ENCODE results near the gene PLD4. TPM values are rescaled to one million over a fixed set of nuclear protein-coding genes. Genes with fewer than 3 reads are reported as not detected.

The PLD4 gene
- total and polyA plus RNA-seq, 2 of the 8 experiments (the other 6 are each of a cell fraction or from before 2014, with no cell fraction given) = 0.05 TPM; not detected in 1

GRCh38 chr14:104883681-104884361 lies 40.9 kb upstream of the PLD4 start:
- DNase-seq (ENCODE audit: low read depth in 1 of 2, low spot score in 2 of 2) (no peak), FAIRE-seq (no peak)
- Histone ChIP-seq H2BK120ac (replicated peaks; ENCODE audit: low read depth, low read length) (no peak overlapping the region), H2BK5ac (ENCODE audit: low read depth, low read length) (no peak overlapping the region), H3K4me1 (replicated peaks in 1 of 4; ENCODE audit: control insufficient read depth in 3 of 4, insufficient read depth in 4 of 4, low read length in 3 of 4) (peaks cover 0 to 10% (median 0%) of the 10 kb centered on the region in 4 experiments; a peak in 2 of 7 replicates), H2AFZ (ENCODE audit: low read length) (no peak overlapping the region), H3K56ac (replicated peaks; ENCODE audit: insufficient read length, low read depth, low read length) (no peak overlapping the region), H2AK5ac (ENCODE audit: low read depth, low read length) (no peak overlapping the region), H3K79me2 (ENCODE audit: control insufficient read depth in 1 of 2, insufficient read depth in 2 of 2, low read length in 2 of 2) (no peaks in the 10 kb centered on the region), H3K23me2 (ENCODE audit: low read depth, low read length) (no peaks in the 10 kb centered on the region; the same call in 1 of the 2 replicates), H4K5ac (ENCODE audit: insufficient read length, low read depth, low read length) (no peak overlapping the region), H3K4me2 (ENCODE audit: insufficient read depth in 1 of 2, low read depth in 2 of 2, low read length in 2 of 2) (no peak overlapping the region), H3K4ac (replicated peaks; ENCODE audit: insufficient read length, low read depth, low read length) (no peak overlapping the region), H3K18ac (ENCODE audit: extremely low read depth, low read length) (no peak overlapping the region), H3K9me3 (ENCODE audit: insufficient read depth in 2 of 2, low read depth in 1 of 2, low read length in 1 of 2) (no peaks in the 10 kb centered on the region), H3K4me3 (ENCODE audit: extremely low read depth in 1 of 4, insufficient read depth in 2 of 4, low read depth in 3 of 4, low read length in 4 of 4) (no peak overlapping the region), H2BK20ac (ENCODE audit: low read length) (no peak overlapping the region), H3K79me1 (ENCODE audit: low read depth, low read length) (no peaks in the 10 kb centered on the region; the same call in 1 of the 2 replicates), H4K91ac (replicated peaks; ENCODE audit: insufficient read length, low read length) (no peak overlapping the region), H2BK15ac (ENCODE audit: low read length) (no peak overlapping the region), H3K27me3 (replicated peaks in 1 of 4; ENCODE audit: control insufficient read depth in 3 of 4, extremely low read depth in 1 of 4, insufficient read depth in 3 of 4, low read length in 3 of 4) (no peaks in the 10 kb centered on the region), H4K20me1 (replicated peaks in 1 of 2; ENCODE audit: control insufficient read depth in 1 of 2, insufficient read depth in 2 of 2, low read length in 2 of 2) (peaks cover 0 to 19% of the 10 kb centered on the region in 2 experiments), H3K14ac (ENCODE audit: insufficient read length) (no peak overlapping the region), H3K9ac (replicated peaks in 1 of 4; ENCODE audit: extremely low read depth in 1 of 4, low read depth in 3 of 4, low read length in 3 of 4) (no peak overlapping the region), H3K27ac (ENCODE audit: low read depth, low read length) (no peak overlapping the region), H3K36me3 (ENCODE audit: control insufficient read depth in 2 of 4, insufficient read depth in 4 of 4, low read length in 3 of 4) (peaks cover 2 to 42% (median 5%) of the 10 kb centered on the region in 4 experiments; a peak in 5 of 8 replicates), H3K23ac (ENCODE audit: insufficient read length) (no peak overlapping the region), H4K8ac (ENCODE audit: extremely low read depth, insufficient read depth, low read length) (no peak overlapping the region), H2BK12ac (ENCODE audit: low read depth, low read length) (no peak overlapping the region)
- CTCF ChIA-PET (ENCODE audit: partially characterized antibody) = interaction anchor here (0.8 to 4.5 kb wide), 3 partner anchors 12 to 40 kb away, joined by 3 to 26 read pairs (median 3); no protein-coding TSS in a partner anchor
- POLR2A ChIA-PET (ENCODE audit: partially characterized antibody) = interaction anchor here (1.2 to 2.4 kb wide), 3 partner anchors 8 to 121 kb away, joined by 3 to 8 read pairs (median 7); no protein-coding TSS in a partner anchor
- 91% methylated on average over 31 of the region's 49 CpGs; no CpG with 5 or more reads in 1 of the 2 experiments for WGBS, 2 experiments (ENCODE audit: extremely low coverage in 1 of 2, insufficient coverage in 1 of 2, insufficient read length in 1 of 2, insufficient replicate concordance in 2 of 2, low coverage in 1 of 2, low lambda C conversion rate in 2 of 2, missing lambda C conversion rate in 1 of 2)
- no peak for TF ChIP-seq RFX5 (IDR thresholded peaks at IDR 0.05; ENCODE audit: borderline replicate concordance, low read depth, low read length)
- TF ChIP-seq TCF12 (IDR thresholded peaks at IDR 0.05; ENCODE audit: low read depth, low read length) = no peak
- no peak for TF ChIP-seq TAF1 (IDR thresholded peaks at IDR 0.05; ENCODE audit: low read depth, low read length)
- no peak for TF ChIP-seq SP2 (IDR thresholded peaks at IDR 0.05; ENCODE audit: low read length)
- no peak for TF ChIP-seq MAX (IDR thresholded peaks at IDR 0.05)
- TF ChIP-seq E2F6 (IDR thresholded peaks at IDR 0.05) = no peak
- TF ChIP-seq SP1 (IDR thresholded peaks at IDR 0.05; ENCODE audit: low read depth, low read length) = no peak
- no peak for TF ChIP-seq KDM5A (IDR thresholded peaks at IDR 0.05; ENCODE audit: low read length)
- TF ChIP-seq EZH2 (IDR thresholded peaks at IDR 0.05; ENCODE audit: low read depth, low read length, severe bottlenecking) = no peak

Measured in H1 (cell line).